SK-N-SH (cell line): ENCODE results near the gene RBMS3. TPM values are rescaled to one million over a fixed set of nuclear protein-coding genes. Genes with fewer than 3 reads are reported as not detected.
A peak's percentile ranks its signal among the peaks of the same experiment; 100 is the strongest.

Source experiments
- CTCF ChIA-PET: fragments of 300-600, 350-600 bp; formaldehyde crosslinking; extraction: SDS; loops from one replicate; lab custom pipeline; 2021; lab: Yijun Ruan, JAX
- POLR2A ChIA-PET: fragments of 350-600 bp; sonication (Branson Sonifier 250); formaldehyde crosslinking; extraction: SDS; loops from one replicate; lab custom pipeline; 2020; ENCODE audit warnings: antibody characterized with exemption, inconsistent platforms; lab: Yijun Ruan, JAX
- DNase-seq: peaks from one replicate; pipeline ENCODE4 v3.0.0; 2012
- H2AFZ ChIP-seq: fragments of 200-600 bp; sonication (generic); 2 replicates; pipeline ENCODE4 v1.8.1; 2016; ENCODE audit warnings: antibody characterized with exemption, mild to moderate bottlenecking, low read depth
- H3F3A ChIP-seq: fragments of 200-600 bp; sonication (generic); replicated peaks from 2 replicates; pipeline ENCODE3; 2016; ENCODE audit warnings: antibody characterized with exemption, mild to moderate bottlenecking; ENCODE audit not compliant: insufficient read depth
- H3K27ac ChIP-seq, 2 experiments: fragments of 200-500 bp in 1 of 2; fragments of 200-600 bp in 1 of 2; sonication (Bioruptor generic) in 1 of 2; sonication (generic), shearing (Covaris generic) in 1 of 2; 2 replicates each; pipeline versions ENCODE4 v1.5.1 to v1.6.1; 2014 to 2016; ENCODE audit warnings: low read depth in 2 of 2, inconsistent platforms in 1 of 2, low read length in 1 of 2, mild to moderate bottlenecking in 1 of 2, mixed read lengths in 1 of 2
- H3K27me3 ChIP-seq: fragments of 200-600 bp; sonication (generic), shearing (Covaris generic); 2 replicates; pipeline ENCODE4 v1.6.1; 2016; ENCODE audit warnings: mixed run types; ENCODE audit not compliant: insufficient read depth
- H3K36me3 ChIP-seq, 2 experiments: fragments of 200-500 bp in 1 of 2; fragments of 200-600 bp in 1 of 2; sonication (Bioruptor generic) in 1 of 2; sonication (generic) in 1 of 2; replicated peaks in 1 of 2; 2 replicates each; pipeline versions ENCODE3 to v1.5.1; 2014 to 2016; ENCODE audit warnings: low read length in 1 of 2, mild to moderate bottlenecking in 1 of 2; ENCODE audit not compliant: insufficient read depth in 2 of 2, control insufficient read depth in 1 of 2
- H3K4me1 ChIP-seq, 2 experiments: fragments of 200-500 bp in 1 of 2; fragments of 200-600 bp in 1 of 2; sonication (Bioruptor generic) in 1 of 2; sonication (generic), shearing (Covaris generic) in 1 of 2; 2 replicates each; pipeline versions ENCODE4 v1.5.1 to v1.6.1; 2014 to 2016; ENCODE audit warnings: low read depth in 1 of 2, low read length in 1 of 2, mixed run types in 1 of 2; ENCODE audit not compliant: insufficient read depth in 2 of 2, control insufficient read depth in 1 of 2
- H3K4me2 ChIP-seq: fragments of 200-600 bp; sonication (generic), shearing (Covaris generic); 2 replicates; pipeline ENCODE4 v1.6.1; 2017; ENCODE audit warnings: mixed run types
- H3K4me3 ChIP-seq, 2 experiments: fragments of 200-500 bp in 1 of 2; fragments of 200-600 bp in 1 of 2; sonication (Bioruptor generic) in 1 of 2; sonication (generic), shearing (Covaris generic) in 1 of 2; 2 replicates each; pipeline versions ENCODE4 v1.5.1 to v1.8.1; 2014 to 2016; ENCODE audit warnings: low read depth in 2 of 2, inconsistent platforms in 1 of 2, low read length in 1 of 2, mild to moderate bottlenecking in 1 of 2, mixed read lengths in 1 of 2, moderate library complexity in 1 of 2
- H3K79me2 ChIP-seq: fragments of 200-600 bp; sonication (generic); 2 replicates; pipeline ENCODE4 v1.8.1; 2017; ENCODE audit warnings: mild to moderate bottlenecking; ENCODE audit not compliant: insufficient read depth
- H3K9ac ChIP-seq: fragments of 200-600 bp; sonication (generic); 2 replicates; pipeline ENCODE4 v1.6.1; 2017; ENCODE audit warnings: mixed run types
- H3K9me2 ChIP-seq: fragments of 200-600 bp; sonication (generic); 2 replicates; pipeline ENCODE4 v1.6.1; 2017; ENCODE audit warnings: mixed run types
- H3K9me3 ChIP-seq: fragments of 200-600 bp; sonication (generic); 2 replicates; pipeline ENCODE4 v1.6.1; 2017; ENCODE audit warnings: mixed run types, mild to moderate bottlenecking, moderate library complexity
- H4K20me1 ChIP-seq: fragments of 200-600 bp; sonication (generic); 2 replicates; pipeline ENCODE4 v1.6.1; 2017; ENCODE audit warnings: mild to moderate bottlenecking, mixed run types; ENCODE audit not compliant: insufficient read depth
- CHD2 ChIP-seq: fragments of 150-350 bp; IDR thresholded peaks from 2 replicates; pipeline ENCODE4 v1.6.1; 2018; ENCODE audit warnings: low read length; ENCODE audit not compliant: partially characterized antibody
- FOSL2 ChIP-seq: IDR thresholded peaks from 2 replicates; pipeline ENCODE4 v1.4.0; 2012; ENCODE audit warnings: low read depth, mild to moderate bottlenecking, moderate library complexity, borderline replicate concordance
- FOXM1 ChIP-seq: IDR thresholded peaks from 2 replicates; pipeline ENCODE4 v1.4.0; 2012; ENCODE audit warnings: low read depth, mild to moderate bottlenecking
- GATA2 ChIP-seq: sonication (generic); formaldehyde crosslinking; IDR thresholded peaks from 2 replicates; pipeline ENCODE4 v1.5.0; 2020; ENCODE audit warnings: mild to moderate bottlenecking, missing genetic modification reagents
- JUND ChIP-seq: IDR thresholded peaks from 2 replicates; pipeline ENCODE4 v1.4.0; 2012
- RCOR1 ChIP-seq: fragments of 150-350 bp; IDR thresholded peaks from 2 replicates; pipeline ENCODE4 v1.6.1; 2017; ENCODE audit warnings: antibody characterized with exemption, low read length
- SIN3A ChIP-seq: IDR thresholded peaks from 2 replicates; pipeline ENCODE4 v1.6.1; 2012; ENCODE audit warnings: low read depth, mild to moderate bottlenecking, low read length, moderate library complexity, borderline replicate concordance
- WGBS: methylation state at CpG from one replicate; pipeline ENCODE4 v1.1.6; 2017; ENCODE audit warnings: low lambda C conversion rate; 5-methylcytosine and 5-hydroxymethylcytosine counted together
- polyA plus RNA-seq, 3 experiments: library from polyadenylated mRNA; depleted of rRNA; stranded (reverse); fragments of >200 nt; gene quantifications; 2 replicates each; pipeline ENCODE4 v1.2.3, GENCODE V29; 2012
- TF ChIP-seq, protein P1 (sequence below): IDR thresholded peaks from 2 replicates; pipeline ENCODE4 v1.6.1; 2012; ENCODE audit warnings: mild to moderate bottlenecking, low read depth, low read length, moderate library complexity
- TF ChIP-seq, protein P2 (sequence below): fragments of 150-350 bp; IDR thresholded peaks from 2 replicates; pipeline ENCODE4 v1.6.1; 2016; ENCODE audit warnings: mild to moderate bottlenecking, low read depth, low read length
- TF ChIP-seq, protein P3 (sequence below): fragments of 150-350 bp; IDR thresholded peaks from 2 replicates; pipeline ENCODE4 v1.6.1; 2017; ENCODE audit warnings: antibody characterized with exemption, low read length, low read depth, borderline replicate concordance
- TF ChIP-seq, protein P4 (sequence below): IDR thresholded peaks from 2 replicates; pipeline ENCODE4 v1.4.0; 2012; ENCODE audit warnings: low read depth

The RBMS3 gene
- polyA plus RNA-seq, 1 of the 3 experiments (the other 2 are of a cell fraction), result 8.2 TPM

DNA sequence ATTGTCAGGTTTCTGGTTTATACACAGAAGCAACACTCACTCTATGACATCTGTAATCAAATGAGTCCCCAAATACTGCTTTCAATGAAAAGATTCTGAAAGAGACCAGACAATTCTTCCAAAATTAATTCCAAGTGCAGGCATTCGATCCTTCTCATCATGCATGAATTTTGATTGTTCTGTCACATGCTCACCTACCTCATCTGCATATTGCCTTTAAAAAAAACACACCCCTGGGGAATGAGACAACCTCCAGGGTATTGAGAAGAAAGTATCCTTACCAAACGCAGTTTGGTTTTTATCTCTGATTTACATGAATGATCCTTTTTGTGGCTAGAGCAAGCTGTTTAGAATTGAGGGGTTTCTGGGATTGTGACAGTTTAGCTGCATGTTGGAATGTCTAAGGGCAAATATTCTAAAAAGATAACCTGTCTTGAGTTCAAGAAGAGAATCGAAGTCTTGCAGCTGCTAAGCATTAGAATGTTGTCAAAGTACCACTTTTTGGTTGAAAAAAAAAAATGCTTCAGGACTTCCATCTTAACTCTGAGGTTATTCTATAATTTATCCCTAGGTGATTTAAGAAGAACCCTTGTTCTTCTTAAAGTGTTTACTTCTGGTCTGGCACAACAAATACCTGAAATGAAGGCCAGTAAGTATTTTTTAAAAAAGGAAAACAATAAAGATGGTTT, 653.1 kb downstream of the RBMS3 start (continued):
- TF ChIP-seq, protein P1, sequence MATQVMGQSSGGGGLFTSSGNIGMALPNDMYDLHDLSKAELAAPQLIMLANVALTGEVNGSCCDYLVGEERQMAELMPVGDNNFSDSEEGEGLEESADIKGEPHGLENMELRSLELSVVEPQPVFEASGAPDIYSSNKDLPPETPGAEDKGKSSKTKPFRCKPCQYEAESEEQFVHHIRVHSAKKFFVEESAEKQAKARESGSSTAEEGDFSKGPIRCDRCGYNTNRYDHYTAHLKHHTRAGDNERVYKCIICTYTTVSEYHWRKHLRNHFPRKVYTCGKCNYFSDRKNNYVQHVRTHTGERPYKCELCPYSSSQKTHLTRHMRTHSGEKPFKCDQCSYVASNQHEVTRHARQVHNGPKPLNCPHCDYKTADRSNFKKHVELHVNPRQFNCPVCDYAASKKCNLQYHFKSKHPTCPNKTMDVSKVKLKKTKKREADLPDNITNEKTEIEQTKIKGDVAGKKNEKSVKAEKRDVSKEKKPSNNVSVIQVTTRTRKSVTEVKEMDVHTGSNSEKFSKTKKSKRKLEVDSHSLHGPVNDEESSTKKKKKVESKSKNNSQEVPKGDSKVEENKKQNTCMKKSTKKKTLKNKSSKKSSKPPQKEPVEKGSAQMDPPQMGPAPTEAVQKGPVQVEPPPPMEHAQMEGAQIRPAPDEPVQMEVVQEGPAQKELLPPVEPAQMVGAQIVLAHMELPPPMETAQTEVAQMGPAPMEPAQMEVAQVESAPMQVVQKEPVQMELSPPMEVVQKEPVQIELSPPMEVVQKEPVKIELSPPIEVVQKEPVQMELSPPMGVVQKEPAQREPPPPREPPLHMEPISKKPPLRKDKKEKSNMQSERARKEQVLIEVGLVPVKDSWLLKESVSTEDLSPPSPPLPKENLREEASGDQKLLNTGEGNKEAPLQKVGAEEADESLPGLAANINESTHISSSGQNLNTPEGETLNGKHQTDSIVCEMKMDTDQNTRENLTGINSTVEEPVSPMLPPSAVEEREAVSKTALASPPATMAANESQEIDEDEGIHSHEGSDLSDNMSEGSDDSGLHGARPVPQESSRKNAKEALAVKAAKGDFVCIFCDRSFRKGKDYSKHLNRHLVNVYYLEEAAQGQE, result no peak
- no peak for TF ChIP-seq CHD2
- TF ChIP-seq, protein P2, sequence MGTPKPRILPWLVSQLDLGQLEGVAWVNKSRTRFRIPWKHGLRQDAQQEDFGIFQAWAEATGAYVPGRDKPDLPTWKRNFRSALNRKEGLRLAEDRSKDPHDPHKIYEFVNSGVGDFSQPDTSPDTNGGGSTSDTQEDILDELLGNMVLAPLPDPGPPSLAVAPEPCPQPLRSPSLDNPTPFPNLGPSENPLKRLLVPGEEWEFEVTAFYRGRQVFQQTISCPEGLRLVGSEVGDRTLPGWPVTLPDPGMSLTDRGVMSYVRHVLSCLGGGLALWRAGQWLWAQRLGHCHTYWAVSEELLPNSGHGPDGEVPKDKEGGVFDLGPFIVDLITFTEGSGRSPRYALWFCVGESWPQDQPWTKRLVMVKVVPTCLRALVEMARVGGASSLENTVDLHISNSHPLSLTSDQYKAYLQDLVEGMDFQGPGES, result no peak

DNA sequence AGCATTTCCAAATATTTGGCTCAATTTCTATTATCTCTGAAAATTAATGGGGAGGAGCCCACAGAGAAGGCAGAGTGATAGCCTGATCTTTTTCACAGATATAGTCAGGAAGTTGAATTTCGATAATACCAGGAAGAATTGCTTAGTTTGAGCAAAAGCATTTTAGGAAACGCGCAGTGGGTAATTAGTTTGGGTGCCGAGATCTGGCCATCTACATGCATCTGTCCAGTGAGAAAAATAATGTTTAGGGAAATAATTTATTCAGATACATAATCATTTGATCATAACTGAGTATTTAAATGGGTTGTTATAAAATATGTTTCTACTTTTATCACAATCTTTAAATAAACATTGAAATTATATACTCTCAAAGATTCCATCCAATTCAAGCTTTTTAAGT, 653.9 kb downstream of the RBMS3 start:
- Histone ChIP-seq H4K20me1 (no peaks in the 10 kb centered on the region), H3K4me1 (peaks cover 5 to 31% of the 10 kb centered on the region in 2 experiments; a peak in 3 of 4 replicates), H3K79me2 (no peaks in the 10 kb centered on the region), H3K4me3 (no peak overlapping the region), H3K27ac (peak overlapping the region in 1 of 2 experiments; percentile 86; a peak in 2 of 4 replicates), H2AFZ (no peak overlapping the region), H3K27me3 (no peaks in the 10 kb centered on the region), H3K9me3 (no peaks in the 10 kb centered on the region), H3K9me2 (no peaks in the 10 kb centered on the region), H3K36me3 (peaks cover 16 to 17% of the 10 kb centered on the region in 2 experiments), H3K9ac (no peak overlapping the region), H3K4me2 (no peak overlapping the region), H3F3A (peaks cover 4% of the 10 kb centered on the region)
- POLR2A ChIA-PET, result interaction anchor here (1.3 kb wide), 1 partner anchor 292 kb away, joined by 3 read pairs; no protein-coding TSS in a partner anchor
- DNase-seq, result no peak
- CTCF ChIA-PET, result interaction anchor here (0.6 to 0.9 kb wide), 4 partner anchors 8 to 130 kb away, joined by 3 to 6 read pairs (median 4); no protein-coding TSS in a partner anchor
- TF ChIP-seq SIN3A (no peak), GATA2 (CRISPR knock-in tag) (peak; percentile 16; the same call in 1 of the 2 replicates), FOSL2 (no peak), JUND (no peak), FOXM1 (no peak), RCOR1 (peak; percentile 25; the same call in 1 of the 2 replicates)
- TF ChIP-seq, protein P3, sequence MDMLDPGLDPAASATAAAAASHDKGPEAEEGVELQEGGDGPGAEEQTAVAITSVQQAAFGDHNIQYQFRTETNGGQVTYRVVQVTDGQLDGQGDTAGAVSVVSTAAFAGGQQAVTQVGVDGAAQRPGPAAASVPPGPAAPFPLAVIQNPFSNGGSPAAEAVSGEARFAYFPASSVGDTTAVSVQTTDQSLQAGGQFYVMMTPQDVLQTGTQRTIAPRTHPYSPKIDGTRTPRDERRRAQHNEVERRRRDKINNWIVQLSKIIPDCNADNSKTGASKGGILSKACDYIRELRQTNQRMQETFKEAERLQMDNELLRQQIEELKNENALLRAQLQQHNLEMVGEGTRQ, result no peak
- TF ChIP-seq, protein P4, sequence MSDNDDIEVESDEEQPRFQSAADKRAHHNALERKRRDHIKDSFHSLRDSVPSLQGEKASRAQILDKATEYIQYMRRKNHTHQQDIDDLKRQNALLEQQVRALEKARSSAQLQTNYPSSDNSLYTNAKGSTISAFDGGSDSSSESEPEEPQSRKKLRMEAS, result no peak
- TF ChIP-seq, protein P1, result no peak
- WGBS, result 66% methylated on average over 4 of the region's 4 CpGs
